B cell (primary cell): ENCODE data around the gene RSPH9. TPM values are rescaled to one million over a fixed set of nuclear protein-coding genes. Genes with fewer than 3 reads are reported as not detected.
A peak's percentile ranks its signal among the peaks of the same experiment; 100 is the strongest.

Experiments used
- ATAC-seq: fragments of 200-7000 bp; cut with Tn5 transposase; one replicate; pipeline ENCODE4 v1.10.0; 2021; ENCODE audit warnings: low read depth, mild to moderate bottlenecking, moderate number of reproducible peaks, moderate library complexity
- CTCF ChIA-PET: fragments of 350-600 bp; sonication (Branson Sonifier 250); formaldehyde crosslinking; loops from one replicate; lab custom pipeline; 2021; ENCODE audit warnings: antibody characterized with exemption, inconsistent platforms; lab: Charles Lee
- POLR2A ChIA-PET: fragments of 350-600 bp; sonication (Branson Sonifier 250); formaldehyde crosslinking; loops from one replicate; lab custom pipeline; 2021; ENCODE audit warnings: antibody characterized with exemption; lab: Charles Lee
- DNase-seq: peaks from one replicate; pipeline ENCODE4 v3.0.0; 2013
- H2AFZ ChIP-seq: 2 replicates; pipeline ENCODE4 v1.6.1; 2012; ENCODE audit warnings: mild to moderate bottlenecking, low read depth, low read length; ENCODE audit not compliant: insufficient read depth, poor library complexity, severe bottlenecking
- H3K27ac ChIP-seq, 2 donors: 1 replicate in 1 of 2; 2 replicates in 1 of 2; pipeline ENCODE4 v1.5.1; 2012 to 2013; ENCODE audit warnings: low read length in 2 of 2, mild to moderate bottlenecking in 2 of 2, moderate library complexity in 1 of 2
- H3K27me3 ChIP-seq, 4 experiments: fragments of 200-600 bp in 1 of 4; sonication (generic) in 1 of 4; replicated peaks in 1 of 4; 1 replicate in 2 of 4; 2 replicates in 2 of 4; pipeline versions ENCODE4 v1.6.1 to v1.7.0; 2013 to 2016; ENCODE audit warnings: low read length in 3 of 4, mild to moderate bottlenecking in 2 of 4, mixed read lengths in 1 of 4, moderate library complexity in 1 of 4; ENCODE audit not compliant: insufficient read depth in 4 of 4, control insufficient read depth in 3 of 4; ENCODE audit errors: control extremely low read depth in 1 of 4
- H3K36me3 ChIP-seq, 2 experiments: replicated peaks in 1 of 2; 1 replicate in 1 of 2; 2 replicates in 1 of 2; pipeline versions ENCODE4 v1.6.1 to v1.7.1; 2013; ENCODE audit warnings: low read length in 1 of 2; ENCODE audit not compliant: insufficient read depth in 2 of 2, control insufficient read depth in 1 of 2; ENCODE audit errors: control extremely low read depth in 1 of 2, extremely low read depth in 1 of 2
- H3K4me1 ChIP-seq, 2 donors: fragments of 200-600 bp in 1 of 2; sonication (generic) in 1 of 2; 1 replicate in 1 of 2; 2 replicates in 1 of 2; pipeline versions ENCODE4 v1.5.1 to v1.6.1; 2013 to 2017; ENCODE audit warnings: low read length in 2 of 2; ENCODE audit not compliant: control insufficient read depth in 2 of 2, insufficient read depth in 2 of 2
- H3K4me2 ChIP-seq: replicated peaks from 2 replicates; pipeline ENCODE3; 2012; ENCODE audit warnings: mild to moderate bottlenecking, low read depth, low read length; ENCODE audit not compliant: poor library complexity, severe bottlenecking
- H3K4me3 ChIP-seq, 5 experiments: fragments of 200-600 bp in 1 of 5; sonication (generic) in 1 of 5; 1 replicate in 3 of 5; 2 replicates in 2 of 5; pipeline versions ENCODE4 v1.5.1 to v1.7.0; 2011 to 2016; ENCODE audit warnings: low read length in 4 of 5, mild to moderate bottlenecking in 4 of 5, low read depth in 2 of 5, control low read depth in 1 of 5, moderate library complexity in 1 of 5; ENCODE audit not compliant: insufficient read depth in 1 of 5; ENCODE audit errors: control extremely low read depth in 1 of 5, extremely low read depth in 1 of 5
- H3K79me2 ChIP-seq: fragments of 200-600 bp; sonication (generic); one replicate; pipeline ENCODE4 v1.6.0; 2016; ENCODE audit warnings: low read length; ENCODE audit not compliant: control insufficient read depth, insufficient read depth
- H3K9ac ChIP-seq: fragments of 200-600 bp; sonication (generic); 2 replicates; pipeline ENCODE4 v1.6.1; 2017; ENCODE audit warnings: mild to moderate bottlenecking, low read length, moderate library complexity
- H3K9me3 ChIP-seq, 3 donors: one replicate each; pipeline versions ENCODE4 v1.6.1 to v1.7.1; 2013; ENCODE audit warnings: low read length in 2 of 3; ENCODE audit not compliant: control insufficient read depth in 2 of 3, insufficient read depth in 1 of 3; ENCODE audit errors: control extremely low read depth in 1 of 3
- H4K20me1 ChIP-seq: 2 replicates; pipeline ENCODE4 v1.6.0; 2012; ENCODE audit warnings: mild to moderate bottlenecking, low read length; ENCODE audit not compliant: insufficient read depth, control insufficient read depth, poor library complexity, severe bottlenecking
- H3K27ac Mint-ChIP-seq: one replicate; pipeline ENCODE4 v1.8.0; 2021; ENCODE audit warnings: mixed read lengths
- H3K27me3 Mint-ChIP-seq: one replicate; pipeline ENCODE4 v1.8.0; 2021; ENCODE audit warnings: mixed read lengths
- H3K4me1 Mint-ChIP-seq: one replicate; pipeline ENCODE4 v1.8.0; 2021; ENCODE audit warnings: mixed read lengths
- H3K4me3 Mint-ChIP-seq: one replicate; pipeline ENCODE4 v1.8.0; 2021; ENCODE audit warnings: mixed read lengths
- H3K9me3 Mint-ChIP-seq: one replicate; pipeline ENCODE4 v1.8.0; 2022; ENCODE audit warnings: mixed read lengths; ENCODE audit not compliant: insufficient read depth
- EZH2 ChIP-seq: IDR thresholded peaks from 2 replicates; pipeline ENCODE4 v1.6.1; 2012; ENCODE audit warnings: borderline replicate concordance, low read depth, mild to moderate bottlenecking, moderate library complexity, low read length; ENCODE audit not compliant: insufficient read depth, poor library complexity, severe bottlenecking
- WGBS: methylation state at CpG from one replicate; pipeline ENCODE4 v1.1.5; 2013; ENCODE audit warnings: missing lambda C conversion rate; ENCODE audit not compliant: insufficient coverage; 5-methylcytosine and 5-hydroxymethylcytosine counted together
- intact Hi-C: fragments of 100-400 bp; cut with micrococcal nuclease; formaldehyde crosslinking; loops from one replicate; pipeline ENCODE4 v1.10.0; 2022
- polyA plus RNA-seq: library from polyadenylated mRNA; depleted of rRNA; stranded (reverse); fragments of >200 nt; gene quantifications from 2 replicates; pipeline ENCODE4 v1.2.3, GENCODE V29; 2012
- total RNA-seq, 2 donors: library from RNA; stranded (reverse); fragments of 120-200 nt in 1 of 2; gene quantifications; 1 replicate in 1 of 2; 2 replicates in 1 of 2; pipeline versions ENCODE4 v1.2.3 to v1.2.4, GENCODE V29; 2013 to 2022
- TF ChIP-seq, protein P1 (sequence below): fragments of 200-600 bp; IDR thresholded peaks from one replicate; pipeline ENCODE4 v1.8.0; 2022; ENCODE audit warnings: antibody characterized with exemption, mild to moderate bottlenecking

The RSPH9 gene
- total and polyA plus RNA-seq, 2 donors (not counting 1 experiment from before 2014, with no cell fraction given), result 0.04 TPM; not detected in 1

DNA sequence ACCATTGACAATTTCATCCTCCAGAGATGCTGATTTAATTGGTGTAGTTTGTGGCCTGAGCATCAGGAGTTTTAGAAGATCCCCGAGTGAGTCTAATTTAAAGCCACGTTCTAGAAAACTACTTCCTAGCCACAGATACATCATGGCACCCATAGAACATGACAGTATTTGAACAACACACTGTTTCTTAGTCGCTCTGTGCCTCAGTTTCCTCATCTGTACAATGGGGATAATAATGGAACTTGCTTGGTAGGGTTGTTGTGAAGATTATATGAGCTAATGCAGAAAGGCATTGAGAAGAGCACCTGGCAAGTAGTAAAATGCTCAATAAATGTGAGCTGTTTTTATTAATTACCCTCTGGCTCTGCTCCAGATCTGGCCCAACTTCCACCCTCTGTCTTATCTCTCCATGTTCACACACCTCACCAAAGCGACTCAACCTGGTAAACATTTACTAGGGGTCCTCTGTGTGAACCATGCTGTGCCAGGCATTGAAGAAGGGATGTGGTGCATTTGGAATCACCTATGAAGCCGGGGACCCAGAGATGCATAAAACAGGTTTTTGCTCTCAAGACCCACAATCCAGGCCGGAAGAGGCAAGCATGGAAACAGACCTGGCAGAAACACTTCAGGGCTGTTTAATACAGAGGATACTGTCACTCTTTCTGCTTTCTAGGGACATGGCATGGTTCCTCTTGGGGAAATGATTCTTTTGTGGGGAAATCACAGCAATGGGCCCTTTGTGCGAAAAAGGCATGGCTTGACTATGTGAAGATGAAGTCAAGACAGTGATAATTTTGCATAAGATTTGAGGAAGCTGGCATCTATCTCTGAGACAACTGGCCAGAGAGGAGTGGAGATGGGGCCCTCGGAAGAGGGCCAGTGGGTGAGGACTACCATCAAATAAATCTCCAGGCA lies 58.9 kb downstream of the RSPH9 start:
- peaks cover 11% of the 10 kb centered on the region for H3K27me3 Mint-ChIP-seq
- no peaks in the 10 kb centered on the region for H3K79me2 ChIP-seq
- intact Hi-C loops, result loop anchor here (2.0 kb wide), 1 partner anchor 17 kb away; the partner anchor contains the start of gene MRPS18A
- no peaks in the 10 kb centered on the region for H4K20me1 ChIP-seq
- ChIA-PET POLR2A (interaction anchor here (0.6 to 0.7 kb wide), 2 partner anchors 35 to 623 kb away, joined by 4 to 7 read pairs; no protein-coding TSS in a partner anchor), CTCF (interaction anchor here (0.7 to 1.4 kb wide), 6 partner anchors 9 to 841 kb away, joined by 3 to 5 read pairs (median 4); no protein-coding TSS in a partner anchor)
- H3K4me2 ChIP-seq, result peak overlapping the region; percentile 15
- peaks cover 49% of the 10 kb centered on the region for H3K4me1 Mint-ChIP-seq
- H3K36me3 ChIP-seq, result no peaks in the 10 kb centered on the region
- peaks cover 0 to 15% (median 0%) of the 10 kb centered on the region in 4 experiments for H3K27me3 ChIP-seq
- no peak overlapping the region for H3K9ac ChIP-seq
- no peak overlapping the region for H2AFZ ChIP-seq
- no peak overlapping the region for H3K4me3 ChIP-seq
- peak overlapping the region; percentile 57 for H3K4me3 Mint-ChIP-seq
- H3K27ac ChIP-seq, result peak overlapping the region in 1 of 2 donors; percentile 21
- ATAC-seq (peak; percentile 44), DNase-seq (peak; percentile 73)
- no peak for TF ChIP-seq EZH2
- TF ChIP-seq, protein P1, sequence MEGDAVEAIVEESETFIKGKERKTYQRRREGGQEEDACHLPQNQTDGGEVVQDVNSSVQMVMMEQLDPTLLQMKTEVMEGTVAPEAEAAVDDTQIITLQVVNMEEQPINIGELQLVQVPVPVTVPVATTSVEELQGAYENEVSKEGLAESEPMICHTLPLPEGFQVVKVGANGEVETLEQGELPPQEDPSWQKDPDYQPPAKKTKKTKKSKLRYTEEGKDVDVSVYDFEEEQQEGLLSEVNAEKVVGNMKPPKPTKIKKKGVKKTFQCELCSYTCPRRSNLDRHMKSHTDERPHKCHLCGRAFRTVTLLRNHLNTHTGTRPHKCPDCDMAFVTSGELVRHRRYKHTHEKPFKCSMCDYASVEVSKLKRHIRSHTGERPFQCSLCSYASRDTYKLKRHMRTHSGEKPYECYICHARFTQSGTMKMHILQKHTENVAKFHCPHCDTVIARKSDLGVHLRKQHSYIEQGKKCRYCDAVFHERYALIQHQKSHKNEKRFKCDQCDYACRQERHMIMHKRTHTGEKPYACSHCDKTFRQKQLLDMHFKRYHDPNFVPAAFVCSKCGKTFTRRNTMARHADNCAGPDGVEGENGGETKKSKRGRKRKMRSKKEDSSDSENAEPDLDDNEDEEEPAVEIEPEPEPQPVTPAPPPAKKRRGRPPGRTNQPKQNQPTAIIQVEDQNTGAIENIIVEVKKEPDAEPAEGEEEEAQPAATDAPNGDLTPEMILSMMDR, result no peak
- H3K9me3 Mint-ChIP-seq, result no peaks in the 10 kb centered on the region
- H3K27ac Mint-ChIP-seq, result peak overlapping the region; percentile 21
- 63% methylated on average over 3 of the region's 8 CpGs for WGBS
- no peaks in the 10 kb centered on the region for H3K9me3 ChIP-seq
- H3K4me1 ChIP-seq, result peaks cover 46 to 60% of the 10 kb centered on the region in 2 donors
